ENCODE measurements around the gene DHH.

The DHH gene

DNA sequence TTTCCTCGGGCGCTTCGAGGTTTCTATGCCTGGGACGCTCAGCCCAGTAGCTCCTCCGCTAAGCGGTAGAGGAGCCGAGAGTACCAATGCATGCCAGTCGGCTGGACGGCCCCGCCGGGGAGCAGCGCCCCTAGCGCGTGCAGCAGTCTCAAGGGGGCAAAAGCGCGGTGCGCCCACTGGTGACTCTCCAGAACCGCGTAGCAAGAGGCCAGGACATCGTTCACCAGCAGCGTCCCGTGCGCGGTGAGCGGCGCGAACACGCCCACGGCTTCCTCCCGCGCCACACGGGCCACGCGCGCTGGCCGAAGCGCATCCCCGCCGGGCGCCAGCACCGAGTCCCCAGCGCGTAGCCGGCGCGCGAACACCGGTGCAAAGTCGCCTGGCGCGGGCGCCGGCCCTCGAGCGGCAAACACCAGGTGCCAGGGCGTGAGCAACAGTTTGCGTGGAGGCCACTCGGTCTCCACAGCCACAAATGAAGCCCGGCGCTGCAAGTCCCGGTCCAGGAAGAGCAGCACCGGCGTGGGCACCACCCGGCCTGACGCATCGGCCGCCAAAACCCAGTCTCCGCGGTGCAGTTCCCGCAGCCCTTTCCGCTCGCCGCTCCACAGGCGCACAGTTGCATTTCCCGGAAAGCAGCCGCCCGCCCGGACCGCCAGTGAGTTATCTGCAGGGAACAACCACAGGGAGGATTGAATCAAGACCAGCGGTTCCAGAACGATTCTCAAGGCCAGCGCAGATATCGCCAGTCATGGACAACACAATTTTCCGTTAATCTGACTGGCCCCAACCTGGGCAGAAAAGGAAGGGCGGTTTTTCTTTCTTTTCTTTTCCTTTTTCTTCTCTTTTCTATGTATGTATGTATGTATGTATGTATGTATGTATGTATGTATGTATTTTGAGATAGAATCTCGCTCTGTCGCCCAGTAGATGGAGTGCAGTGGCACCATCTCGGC is 4.5 kb downstream of the DHH start (continued):
- TF ChIP-seq, protein P1, sequence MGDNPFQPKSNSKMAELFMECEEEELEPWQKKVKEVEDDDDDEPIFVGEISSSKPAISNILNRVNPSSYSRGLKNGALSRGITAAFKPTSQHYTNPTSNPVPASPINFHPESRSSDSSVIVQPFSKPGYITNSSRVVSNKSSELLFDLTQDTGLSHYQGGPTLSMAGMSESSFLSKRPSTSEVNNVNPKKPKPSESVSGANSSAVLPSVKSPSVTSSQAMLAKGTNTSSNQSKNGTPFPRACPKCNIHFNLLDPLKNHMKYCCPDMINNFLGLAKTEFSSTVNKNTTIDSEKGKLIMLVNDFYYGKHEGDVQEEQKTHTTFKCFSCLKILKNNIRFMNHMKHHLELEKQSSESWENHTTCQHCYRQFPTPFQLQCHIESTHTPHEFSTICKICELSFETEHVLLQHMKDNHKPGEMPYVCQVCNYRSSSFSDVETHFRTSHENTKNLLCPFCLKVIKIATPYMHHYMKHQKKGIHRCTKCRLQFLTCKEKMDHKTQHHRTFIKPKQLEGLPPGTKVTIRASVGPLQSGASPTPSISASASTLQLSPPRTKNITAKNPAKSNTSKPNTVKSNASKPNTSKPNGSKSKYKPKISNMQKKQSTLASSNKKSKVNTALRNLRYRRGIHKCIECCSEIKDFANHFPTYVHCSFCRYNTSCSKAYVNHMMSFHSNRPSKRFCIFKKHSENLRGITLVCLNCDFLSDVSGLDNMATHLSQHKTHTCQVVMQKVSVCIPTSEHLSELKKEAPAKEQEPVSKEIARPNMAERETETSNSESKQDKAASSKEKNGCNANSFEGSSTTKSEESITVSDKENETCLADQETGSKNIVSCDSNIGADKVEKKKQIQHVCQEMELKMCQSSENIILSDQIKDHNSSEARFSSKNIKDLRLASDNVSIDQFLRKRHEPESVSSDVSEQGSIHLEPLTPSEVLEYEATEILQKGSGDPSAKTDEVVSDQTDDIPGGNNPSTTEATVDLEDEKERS (tag by site-specific recombination; IDR thresholded peaks at IDR 0.05), result no peak
- peak; percentile 55; the same call in 1 of the 2 replicates for TF ChIP-seq ZNF777 (tag by site-specific recombination; IDR thresholded peaks at IDR 0.05; ENCODE audit: borderline replicate concordance)
- TF ChIP-seq, protein P2, sequence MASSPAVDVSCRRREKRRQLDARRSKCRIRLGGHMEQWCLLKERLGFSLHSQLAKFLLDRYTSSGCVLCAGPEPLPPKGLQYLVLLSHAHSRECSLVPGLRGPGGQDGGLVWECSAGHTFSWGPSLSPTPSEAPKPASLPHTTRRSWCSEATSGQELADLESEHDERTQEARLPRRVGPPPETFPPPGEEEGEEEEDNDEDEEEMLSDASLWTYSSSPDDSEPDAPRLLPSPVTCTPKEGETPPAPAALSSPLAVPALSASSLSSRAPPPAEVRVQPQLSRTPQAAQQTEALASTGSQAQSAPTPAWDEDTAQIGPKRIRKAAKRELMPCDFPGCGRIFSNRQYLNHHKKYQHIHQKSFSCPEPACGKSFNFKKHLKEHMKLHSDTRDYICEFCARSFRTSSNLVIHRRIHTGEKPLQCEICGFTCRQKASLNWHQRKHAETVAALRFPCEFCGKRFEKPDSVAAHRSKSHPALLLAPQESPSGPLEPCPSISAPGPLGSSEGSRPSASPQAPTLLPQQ (tag by site-specific recombination; IDR thresholded peaks at IDR 0.05), result peak; percentile 27; the same call in 1 of the 2 replicates
- TF ChIP-seq ZNF600 (tag by site-specific recombination; IDR thresholded peaks at IDR 0.05), result peak; percentile 41
- no peak for TF ChIP-seq SP3 (tag by site-specific recombination; IDR thresholded peaks at IDR 0.05)
- TF ChIP-seq ZBTB48 (tag by site-specific recombination; IDR thresholded peaks at IDR 0.05), result no peak
- no peak for TF ChIP-seq ZNF23 (tag by site-specific recombination; IDR thresholded peaks at IDR 0.05; ENCODE audit: borderline replicate concordance)
- TF ChIP-seq, protein P3, sequence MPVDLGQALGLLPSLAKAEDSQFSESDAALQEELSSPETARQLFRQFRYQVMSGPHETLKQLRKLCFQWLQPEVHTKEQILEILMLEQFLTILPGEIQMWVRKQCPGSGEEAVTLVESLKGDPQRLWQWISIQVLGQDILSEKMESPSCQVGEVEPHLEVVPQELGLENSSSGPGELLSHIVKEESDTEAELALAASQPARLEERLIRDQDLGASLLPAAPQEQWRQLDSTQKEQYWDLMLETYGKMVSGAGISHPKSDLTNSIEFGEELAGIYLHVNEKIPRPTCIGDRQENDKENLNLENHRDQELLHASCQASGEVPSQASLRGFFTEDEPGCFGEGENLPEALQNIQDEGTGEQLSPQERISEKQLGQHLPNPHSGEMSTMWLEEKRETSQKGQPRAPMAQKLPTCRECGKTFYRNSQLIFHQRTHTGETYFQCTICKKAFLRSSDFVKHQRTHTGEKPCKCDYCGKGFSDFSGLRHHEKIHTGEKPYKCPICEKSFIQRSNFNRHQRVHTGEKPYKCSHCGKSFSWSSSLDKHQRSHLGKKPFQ (tag by site-specific recombination; IDR thresholded peaks at IDR 0.05), result no peak
- TF ChIP-seq ZNF114 (tag by site-specific recombination; IDR thresholded peaks at IDR 0.05), result no peak
- peak; percentile 80 for TF ChIP-seq GLIS2 (tag by site-specific recombination; IDR thresholded peaks at IDR 0.05)
- TF ChIP-seq, protein P4, sequence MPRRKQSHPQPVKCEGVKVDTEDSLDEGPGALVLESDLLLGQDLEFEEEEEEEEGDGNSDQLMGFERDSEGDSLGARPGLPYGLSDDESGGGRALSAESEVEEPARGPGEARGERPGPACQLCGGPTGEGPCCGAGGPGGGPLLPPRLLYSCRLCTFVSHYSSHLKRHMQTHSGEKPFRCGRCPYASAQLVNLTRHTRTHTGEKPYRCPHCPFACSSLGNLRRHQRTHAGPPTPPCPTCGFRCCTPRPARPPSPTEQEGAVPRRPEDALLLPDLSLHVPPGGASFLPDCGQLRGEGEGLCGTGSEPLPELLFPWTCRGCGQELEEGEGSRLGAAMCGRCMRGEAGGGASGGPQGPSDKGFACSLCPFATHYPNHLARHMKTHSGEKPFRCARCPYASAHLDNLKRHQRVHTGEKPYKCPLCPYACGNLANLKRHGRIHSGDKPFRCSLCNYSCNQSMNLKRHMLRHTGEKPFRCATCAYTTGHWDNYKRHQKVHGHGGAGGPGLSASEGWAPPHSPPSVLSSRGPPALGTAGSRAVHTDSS (tag by site-specific recombination; IDR thresholded peaks at IDR 0.05), result no peak
- no peak for TF ChIP-seq ZNF324 (tag by site-specific recombination; IDR thresholded peaks at IDR 0.05)

DNA sequence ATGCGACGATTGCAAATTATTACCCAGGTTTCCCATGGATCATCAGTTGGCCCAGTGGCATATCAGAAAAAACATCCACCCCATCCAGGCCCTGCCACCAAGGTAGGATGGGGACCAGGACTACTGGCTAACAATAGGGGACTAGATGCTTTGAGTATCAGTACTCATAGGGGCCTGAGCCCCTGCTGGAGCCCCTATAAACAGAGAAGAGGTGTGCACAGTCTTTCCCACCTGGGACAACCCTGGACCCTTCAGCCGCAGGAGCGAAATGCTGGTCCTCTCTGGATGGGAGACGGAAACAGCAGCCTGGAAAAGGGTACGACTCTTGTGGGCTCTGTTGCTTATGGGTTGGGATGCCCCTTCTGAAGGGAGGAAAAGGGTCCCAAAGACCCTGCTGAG is 5.7 kb downstream of the DHH start:
- Histone ChIP-seq H3K36me3 (ENCODE audit: control insufficient read depth in 2 of 2, insufficient read depth in 1 of 2, low read length in 2 of 2) (no peaks in the 10 kb centered on the region), H3K27ac (ENCODE audit: extremely low read depth, low read depth, low read length) (no peak overlapping the region), H3K4me3 (ENCODE audit: low read depth, low read length) (no peak overlapping the region), H3K9me3 (ENCODE audit: control insufficient read depth, insufficient read depth, low read depth, low read length) (no peaks in the 10 kb centered on the region), H3K4me1 (ENCODE audit: control insufficient read depth, insufficient read depth, low read length) (no peaks in the 10 kb centered on the region)
- ChIA-PET CTCF (interaction anchor here (0.6 to 6.2 kb wide), 40 partner anchors 10 to 656 kb away, joined by 3 to 131 read pairs (median 4); partner anchors contain the start of genes LMBR1L, PRPH, RHEBL1 and TUBA1B), POLR2A (interaction anchor here (1.0 to 2.2 kb wide), 8 partner anchors 18 to 100 kb away, joined by 3 to 31 read pairs (median 5); partner anchors contain the start of genes LMBR1L, RHEBL1, TUBA1A and TUBA1B)
- TF ChIP-seq ZNF202 (tag by site-specific recombination; IDR thresholded peaks at IDR 0.05; ENCODE audit: borderline replicate concordance) (no peak), ZNF571 (tag by site-specific recombination; IDR thresholded peaks at IDR 0.05) (no peak), ZNF510 (tag by site-specific recombination; IDR thresholded peaks at IDR 0.05; ENCODE audit: insufficient replicate concordance) (no peak)
- TF ChIP-seq, protein P5, sequence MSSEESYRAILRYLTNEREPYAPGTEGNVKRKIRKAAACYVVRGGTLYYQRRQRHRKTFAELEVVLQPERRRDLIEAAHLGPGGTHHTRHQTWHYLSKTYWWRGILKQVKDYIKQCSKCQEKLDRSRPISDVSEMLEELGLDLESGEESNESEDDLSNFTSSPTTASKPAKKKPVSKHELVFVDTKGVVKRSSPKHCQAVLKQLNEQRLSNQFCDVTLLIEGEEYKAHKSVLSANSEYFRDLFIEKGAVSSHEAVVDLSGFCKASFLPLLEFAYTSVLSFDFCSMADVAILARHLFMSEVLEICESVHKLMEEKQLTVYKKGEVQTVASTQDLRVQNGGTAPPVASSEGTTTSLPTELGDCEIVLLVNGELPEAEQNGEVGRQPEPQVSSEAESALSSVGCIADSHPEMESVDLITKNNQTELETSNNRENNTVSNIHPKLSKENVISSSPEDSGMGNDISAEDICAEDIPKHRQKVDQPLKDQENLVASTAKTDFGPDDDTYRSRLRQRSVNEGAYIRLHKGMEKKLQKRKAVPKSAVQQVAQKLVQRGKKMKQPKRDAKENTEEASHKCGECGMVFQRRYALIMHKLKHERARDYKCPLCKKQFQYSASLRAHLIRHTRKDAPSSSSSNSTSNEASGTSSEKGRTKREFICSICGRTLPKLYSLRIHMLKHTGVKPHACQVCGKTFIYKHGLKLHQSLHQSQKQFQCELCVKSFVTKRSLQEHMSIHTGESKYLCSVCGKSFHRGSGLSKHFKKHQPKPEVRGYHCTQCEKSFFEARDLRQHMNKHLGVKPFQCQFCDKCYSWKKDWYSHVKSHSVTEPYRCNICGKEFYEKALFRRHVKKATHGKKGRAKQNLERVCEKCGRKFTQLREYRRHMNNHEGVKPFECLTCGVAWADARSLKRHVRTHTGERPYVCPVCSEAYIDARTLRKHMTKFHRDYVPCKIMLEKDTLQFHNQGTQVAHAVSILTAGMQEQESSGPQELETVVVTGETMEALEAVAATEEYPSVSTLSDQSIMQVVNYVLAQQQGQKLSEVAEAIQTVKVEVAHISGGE (tag by site-specific recombination; conservative IDR thresholded peaks at IDR 0.05; ENCODE audit: low read depth), result no peak
- TF ChIP-seq, protein P6, sequence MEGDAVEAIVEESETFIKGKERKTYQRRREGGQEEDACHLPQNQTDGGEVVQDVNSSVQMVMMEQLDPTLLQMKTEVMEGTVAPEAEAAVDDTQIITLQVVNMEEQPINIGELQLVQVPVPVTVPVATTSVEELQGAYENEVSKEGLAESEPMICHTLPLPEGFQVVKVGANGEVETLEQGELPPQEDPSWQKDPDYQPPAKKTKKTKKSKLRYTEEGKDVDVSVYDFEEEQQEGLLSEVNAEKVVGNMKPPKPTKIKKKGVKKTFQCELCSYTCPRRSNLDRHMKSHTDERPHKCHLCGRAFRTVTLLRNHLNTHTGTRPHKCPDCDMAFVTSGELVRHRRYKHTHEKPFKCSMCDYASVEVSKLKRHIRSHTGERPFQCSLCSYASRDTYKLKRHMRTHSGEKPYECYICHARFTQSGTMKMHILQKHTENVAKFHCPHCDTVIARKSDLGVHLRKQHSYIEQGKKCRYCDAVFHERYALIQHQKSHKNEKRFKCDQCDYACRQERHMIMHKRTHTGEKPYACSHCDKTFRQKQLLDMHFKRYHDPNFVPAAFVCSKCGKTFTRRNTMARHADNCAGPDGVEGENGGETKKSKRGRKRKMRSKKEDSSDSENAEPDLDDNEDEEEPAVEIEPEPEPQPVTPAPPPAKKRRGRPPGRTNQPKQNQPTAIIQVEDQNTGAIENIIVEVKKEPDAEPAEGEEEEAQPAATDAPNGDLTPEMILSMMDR (tag by site-specific recombination; IDR thresholded peaks at IDR 0.05), result no peak
